HG03558 (cell line): ENCODE results near the gene CELSR3.

ENCODE experiments used
- ATAC-seq: cut with Tn5 transposase; IDR thresholded peaks from one replicate; pipeline ENCODE4 v1.9.1; 2021; ENCODE audit warnings: moderate number of reproducible peaks; ENCODE audit not compliant: unreplicated experiment; ENCODE audit errors: extremely low read depth

Gene CELSR3

DNA sequence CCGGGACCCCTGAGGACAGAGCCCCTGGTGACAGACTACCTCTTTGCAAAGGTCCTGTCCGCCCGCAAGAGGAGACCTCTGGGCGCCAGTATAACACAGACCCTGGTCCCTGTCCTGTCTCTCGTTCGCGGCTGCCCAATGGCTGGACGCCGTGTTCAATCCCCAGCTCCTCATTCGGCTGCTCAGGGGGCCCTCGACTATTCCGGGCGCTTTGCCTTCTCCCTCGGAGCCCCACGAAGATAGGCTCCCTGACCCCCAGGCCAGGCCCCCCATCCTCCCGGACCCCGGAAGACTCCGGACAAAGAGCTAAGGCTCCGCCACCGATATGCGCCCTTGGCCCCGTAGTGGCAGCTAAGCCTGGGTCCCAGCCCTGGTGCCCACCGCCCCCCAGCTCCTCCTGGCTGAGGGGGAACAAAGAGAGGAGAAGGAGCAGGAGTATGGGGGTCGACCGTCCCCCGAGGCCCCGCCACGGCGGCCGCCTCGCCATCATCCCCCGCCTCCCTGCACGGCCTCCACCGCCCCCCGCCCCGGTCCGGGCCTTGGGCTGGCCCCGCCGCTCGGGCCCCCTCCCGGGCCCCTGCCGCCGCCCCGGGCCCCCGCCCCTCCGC lies 437 bp downstream of the CELSR3 start:
- ATAC-seq = no peak

DNA sequence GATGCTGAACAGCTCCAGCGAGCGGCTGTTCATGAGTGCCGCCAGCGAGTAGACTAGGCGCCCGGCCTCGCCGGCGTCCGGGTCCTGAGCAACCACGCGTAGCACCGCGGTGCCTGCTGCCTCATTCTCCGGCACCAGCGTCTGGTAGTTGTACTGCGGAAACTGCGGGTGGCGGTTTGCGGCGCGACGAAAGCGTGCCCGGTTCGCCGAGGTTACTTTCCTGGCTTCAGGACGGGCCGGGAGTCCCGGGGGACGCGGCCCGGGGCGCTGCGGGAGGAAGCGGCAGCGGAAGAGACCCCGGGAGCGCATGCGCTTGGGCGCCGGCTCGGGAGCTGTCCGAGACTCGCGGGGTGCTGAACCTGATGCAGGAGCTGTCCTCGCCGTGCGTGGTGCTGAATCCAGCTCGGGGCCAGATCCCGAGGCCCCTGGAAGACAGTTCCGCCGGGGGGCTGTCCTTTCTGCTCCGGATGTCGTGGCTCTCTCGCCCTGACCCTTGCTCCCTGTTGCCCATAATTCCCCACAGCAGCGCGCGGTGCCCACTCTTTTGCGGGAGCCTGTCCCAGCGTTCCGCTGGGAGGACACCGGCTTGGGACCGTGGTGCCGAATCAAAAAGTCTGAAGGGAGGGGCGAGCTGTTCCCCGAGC lies 1.1 kb downstream of the CELSR3 start:
- no peak for ATAC-seq

DNA sequence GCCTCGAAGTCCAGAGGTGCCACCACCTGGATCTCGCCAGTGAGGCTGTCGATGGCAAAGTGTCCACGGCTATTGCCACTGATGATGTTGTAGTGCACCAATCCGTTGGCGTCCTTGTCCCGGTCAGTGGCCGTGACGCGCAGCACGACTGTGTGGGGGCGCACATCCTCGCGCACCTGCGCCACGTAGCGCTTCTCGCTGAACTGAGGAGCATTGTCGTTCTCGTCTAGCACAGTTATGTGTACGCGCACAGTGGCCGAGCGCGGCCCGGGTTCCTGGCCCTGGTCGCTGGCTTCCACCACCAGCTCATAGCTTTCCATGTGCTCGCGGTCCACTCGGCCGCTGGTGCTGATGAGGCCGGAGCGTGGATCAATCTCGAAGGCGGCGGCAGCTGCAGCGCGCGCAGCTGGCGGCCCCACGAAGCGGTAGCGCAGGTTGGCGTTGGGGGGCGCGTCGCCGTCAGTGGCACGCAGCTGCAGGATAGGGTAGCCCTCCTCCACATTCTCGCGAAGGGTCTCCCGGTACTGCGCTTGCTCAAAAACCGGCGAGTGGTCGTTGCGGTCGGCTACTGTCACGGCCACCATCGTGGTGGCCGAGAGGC lies 1.8 kb downstream of the CELSR3 start:
- ATAC-seq = no peak

DNA sequence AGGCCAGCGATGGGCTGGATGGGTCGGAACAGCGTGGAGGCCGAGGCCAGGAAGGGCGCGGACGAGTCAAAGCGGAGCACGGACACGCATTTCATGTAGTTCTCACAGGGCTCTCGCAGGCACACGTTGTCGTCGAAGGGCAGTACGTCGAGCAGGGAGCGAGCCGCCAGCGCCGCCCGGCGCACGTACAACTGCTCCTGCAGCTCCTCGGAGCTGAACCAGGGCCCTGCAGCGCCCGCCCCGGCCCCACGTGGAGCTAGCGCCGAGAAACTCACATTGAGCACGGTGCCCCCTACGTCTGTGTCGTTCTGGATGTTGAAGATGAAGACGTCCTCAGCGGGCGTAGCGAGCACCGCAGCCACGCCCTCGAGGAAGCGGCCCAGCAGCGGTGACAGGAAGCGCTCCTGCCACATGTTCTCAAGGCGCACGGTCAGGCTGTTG lies 5.8 kb downstream of the CELSR3 start:
- ATAC-seq = no peak

DNA sequence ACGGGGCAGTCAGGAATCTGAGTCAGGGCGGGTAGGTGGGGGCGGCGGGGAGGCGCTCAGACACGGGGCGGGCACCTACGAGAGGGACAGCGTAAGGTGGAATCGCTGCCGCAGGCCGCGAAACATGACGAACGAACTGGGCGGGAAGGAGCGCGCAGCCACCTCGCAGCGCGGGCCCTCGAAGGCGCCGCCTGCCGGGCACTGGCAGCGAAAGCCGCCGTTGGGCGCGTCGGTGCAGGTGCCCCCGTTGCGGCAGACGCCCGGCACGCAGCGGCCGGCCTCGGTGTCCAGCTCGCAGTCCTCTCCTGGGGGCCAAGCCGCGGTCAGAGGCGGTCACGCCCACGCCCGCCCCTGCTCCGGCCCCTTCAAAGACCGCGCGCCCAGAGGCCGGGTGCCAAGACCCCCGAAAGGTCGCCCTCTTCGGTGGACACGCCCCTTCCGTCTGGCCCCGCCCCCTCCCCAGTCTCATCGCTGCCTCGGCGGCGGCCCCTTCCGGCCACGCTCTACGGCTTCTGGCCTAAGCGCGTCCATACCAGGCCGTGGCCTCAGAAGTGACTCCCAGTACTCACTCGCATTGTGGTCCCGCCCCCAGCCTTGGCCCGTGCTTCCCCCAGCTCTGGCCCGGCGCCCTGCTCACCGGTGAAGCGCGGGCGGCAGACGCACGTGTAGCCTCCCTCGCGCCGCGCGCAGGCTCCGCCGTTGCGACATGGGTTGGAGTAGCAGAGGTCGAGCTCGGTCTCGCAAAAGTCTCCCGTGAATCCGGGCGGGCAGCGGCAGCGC lies 6.4 kb downstream of the CELSR3 start:
- ATAC-seq = no peak

DNA sequence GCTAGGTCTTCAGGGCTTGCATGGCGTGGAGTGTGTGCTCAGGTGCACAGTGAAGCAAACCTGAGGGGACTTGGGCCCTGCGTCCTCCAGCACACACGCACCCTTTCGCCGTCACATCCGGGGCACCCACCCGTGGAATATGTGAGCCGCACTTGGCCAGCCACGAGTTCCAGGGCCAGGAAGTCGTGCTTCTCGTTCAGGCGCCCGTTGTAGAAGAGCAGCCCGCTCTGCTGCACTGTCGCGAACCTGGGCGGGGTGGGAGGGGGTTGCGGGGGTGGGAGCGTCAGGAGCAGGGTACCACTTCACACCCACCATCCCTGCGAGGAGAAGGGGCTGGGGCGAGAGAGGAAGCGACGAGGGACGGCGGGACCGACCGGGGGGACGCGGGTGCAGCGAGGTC lies 7.1 kb downstream of the CELSR3 start:
- no peak for ATAC-seq

DNA sequence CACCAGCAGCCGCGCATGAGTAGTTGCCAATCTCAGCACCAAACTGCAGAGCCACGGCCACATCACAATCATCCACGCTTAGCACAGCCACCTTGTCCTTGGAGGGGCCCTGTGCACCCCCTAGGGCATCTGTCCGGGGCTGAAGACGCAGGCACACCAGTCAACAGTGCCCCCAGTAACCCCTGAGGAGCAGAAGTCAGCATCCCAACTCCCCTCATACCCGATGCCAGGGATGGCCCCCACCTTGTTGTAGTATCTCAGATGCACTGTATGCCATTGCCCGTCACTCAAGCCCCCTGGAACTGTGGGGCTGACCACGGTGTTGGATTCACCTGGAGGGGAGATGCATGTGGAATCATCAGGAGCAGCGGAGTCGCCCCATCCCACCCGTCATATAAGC lies 7.6 kb downstream of the CELSR3 start:
- no peak for ATAC-seq

DNA sequence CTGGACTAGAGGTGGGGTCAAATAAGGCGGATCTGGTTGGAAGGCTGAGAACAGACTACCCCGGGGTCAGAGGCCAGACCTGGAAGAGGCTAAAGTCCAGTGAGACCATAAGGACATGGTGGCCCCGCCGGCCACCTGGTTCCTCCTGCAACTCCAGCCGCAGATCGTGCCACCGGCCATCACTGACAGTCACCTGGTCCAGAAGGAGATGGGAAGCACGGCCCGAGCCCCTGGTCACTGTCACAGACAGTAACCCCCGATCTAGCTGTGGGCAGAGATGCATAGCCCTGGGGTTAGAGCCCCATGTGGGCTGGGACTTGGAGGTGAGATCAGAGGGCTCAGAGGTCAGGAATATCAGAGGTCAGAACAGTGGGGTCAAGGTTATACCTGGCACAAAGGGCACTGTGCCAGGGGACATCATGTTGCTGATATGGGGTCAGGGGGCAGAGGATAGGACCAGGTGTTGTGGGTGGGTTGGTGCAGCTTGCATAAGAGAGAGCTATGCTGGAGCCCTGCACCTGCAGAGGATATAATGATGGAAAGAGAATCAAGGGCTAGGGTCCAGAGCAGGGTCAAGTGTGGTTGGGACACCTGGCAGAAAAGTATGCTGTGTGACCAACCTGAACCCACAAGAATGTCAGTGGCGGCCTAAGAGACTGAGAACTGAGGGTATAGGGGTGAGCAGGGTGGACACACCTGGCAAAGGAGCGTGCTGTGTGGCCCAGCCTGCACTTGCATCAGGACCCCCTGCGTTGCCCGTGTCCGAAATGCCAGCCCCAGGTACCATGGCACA lies 9.6 kb downstream of the CELSR3 start:
- no peak for ATAC-seq

DNA sequence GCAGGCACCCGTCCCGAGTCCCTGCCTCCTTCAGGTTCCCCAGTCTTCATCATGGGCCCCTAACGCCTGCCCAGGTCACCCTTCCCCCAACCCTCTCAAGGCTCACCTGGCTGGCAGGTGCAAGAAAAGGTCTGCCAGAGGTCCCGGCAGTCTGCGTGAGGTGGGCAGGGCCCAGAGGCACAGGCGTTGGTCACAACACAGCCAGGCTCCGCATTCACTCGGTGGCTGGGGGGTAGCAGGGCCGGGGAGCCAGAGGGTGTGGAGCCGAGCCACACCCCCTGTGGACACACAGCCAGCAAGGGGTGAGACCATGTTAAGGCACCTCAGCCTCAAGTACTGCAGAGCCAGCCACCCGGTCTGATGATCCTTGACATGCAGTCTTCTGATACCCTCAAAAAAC lies 10.9 kb downstream of the CELSR3 start:
- ATAC-seq = no peak

DNA sequence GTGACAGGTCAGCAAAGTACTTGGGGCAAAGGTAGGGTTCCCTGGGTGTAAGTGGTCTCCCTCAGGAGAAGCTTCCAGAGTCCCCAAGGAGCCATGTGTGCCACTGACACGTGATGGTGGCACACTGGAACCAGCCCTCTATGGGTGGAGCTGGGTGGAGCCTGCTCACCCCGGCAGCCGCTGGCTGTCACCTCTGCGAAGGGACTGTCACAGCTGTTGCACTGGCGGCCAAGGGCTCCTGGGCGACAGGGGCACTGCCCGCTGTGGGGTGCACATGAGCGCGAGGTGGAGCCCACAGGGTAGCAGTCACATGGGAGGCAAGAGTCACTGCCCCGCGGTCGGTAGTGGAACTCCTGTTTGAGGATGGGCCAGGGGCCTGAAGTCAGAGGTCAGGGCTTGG lies 12.0 kb downstream of the CELSR3 start:
- ATAC-seq = no peak

DNA sequence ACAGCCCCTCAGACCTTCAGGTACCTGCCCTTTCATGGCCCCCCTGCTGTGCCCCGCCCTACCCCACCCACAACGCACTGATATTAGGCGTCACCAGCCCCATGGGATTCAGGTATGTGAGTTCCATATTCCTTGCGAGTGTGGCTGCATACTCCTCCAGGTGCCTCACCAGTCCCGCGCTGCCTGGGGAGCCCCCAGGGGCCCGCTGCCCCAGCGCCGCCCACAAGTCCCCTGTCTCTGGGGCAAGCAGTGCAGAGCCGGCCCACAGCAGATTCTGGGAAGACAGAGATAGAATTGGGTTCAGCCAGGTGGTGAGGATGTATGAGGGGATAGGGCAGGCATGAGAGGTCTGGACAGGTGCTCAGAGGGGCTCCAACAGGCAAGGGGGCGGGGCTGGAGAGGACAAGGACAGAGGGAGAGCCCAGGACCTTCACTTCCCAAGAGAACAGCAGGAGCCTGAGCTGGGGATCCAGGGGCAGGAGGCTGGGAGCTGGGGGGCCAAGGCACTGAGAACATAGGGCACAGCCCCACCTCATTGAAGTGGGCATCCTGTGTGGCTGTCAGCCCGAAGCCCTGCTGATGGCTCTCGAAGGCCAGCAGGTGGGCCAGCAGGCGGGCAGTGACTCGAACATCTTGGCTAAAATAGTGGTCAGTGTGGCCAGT lies 14.4 kb downstream of the CELSR3 start:
- no peak for ATAC-seq

DNA sequence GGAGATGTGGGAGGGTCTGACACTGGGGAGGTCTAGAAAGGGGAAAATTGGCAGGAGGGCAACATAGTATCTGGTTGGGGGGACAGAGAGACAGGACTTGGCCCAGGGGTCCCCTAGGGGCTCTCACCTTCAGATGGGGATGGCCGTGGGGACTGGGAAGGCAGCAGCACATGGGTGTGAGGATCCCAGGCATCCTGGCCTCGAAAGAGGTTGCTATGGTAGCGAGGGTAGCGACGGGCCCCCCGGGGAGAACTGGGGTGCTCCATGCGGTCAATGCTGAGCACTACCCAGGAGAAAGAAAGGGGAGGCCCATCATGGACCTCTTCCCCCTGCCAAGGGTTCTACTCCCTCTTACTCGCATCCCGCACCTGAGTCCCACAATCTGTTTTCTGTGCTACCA lies 15.0 kb downstream of the CELSR3 start:
- ATAC-seq = no peak

DNA sequence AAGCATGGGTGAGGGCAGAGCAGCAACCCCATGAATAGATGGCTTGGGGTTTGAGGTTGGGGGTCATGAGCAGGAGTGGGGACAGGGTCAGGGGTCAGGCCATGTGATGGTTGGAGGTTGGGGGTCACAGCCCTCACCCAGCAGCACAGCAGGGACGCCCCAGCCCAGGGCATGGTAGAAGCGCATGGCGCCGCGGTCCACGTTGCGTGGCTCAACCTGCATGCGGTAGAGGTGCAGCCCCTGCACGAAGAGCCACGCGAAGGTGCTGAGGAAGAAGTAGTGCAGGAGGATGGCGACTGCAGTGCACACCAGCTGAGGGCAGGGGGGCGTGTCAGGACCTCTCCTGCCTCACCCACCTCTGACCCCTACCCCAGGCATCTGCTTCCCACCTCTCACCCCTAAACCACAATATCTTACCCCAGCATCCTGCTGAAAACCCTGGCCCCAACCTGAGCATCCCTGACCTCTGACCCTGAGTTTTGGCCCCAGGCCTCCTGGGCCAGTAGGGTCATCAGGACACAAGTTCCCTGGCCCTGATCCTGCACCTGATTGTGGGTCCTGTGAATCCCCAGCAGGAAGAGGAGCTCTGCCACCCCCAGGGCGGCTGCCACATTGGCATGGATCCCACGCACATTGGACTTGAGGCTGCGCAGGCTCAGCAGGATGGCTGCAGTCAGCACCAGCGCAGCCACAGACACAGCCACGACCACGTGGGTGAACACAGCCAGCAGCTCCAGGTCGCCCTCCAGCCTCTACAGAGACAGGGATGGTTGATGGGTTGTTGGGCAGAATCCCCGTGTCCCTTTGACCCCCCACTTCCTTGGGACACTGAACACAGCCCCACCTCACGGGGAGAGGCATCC lies 17.6 kb downstream of the CELSR3 start:
- no peak for ATAC-seq

DNA sequence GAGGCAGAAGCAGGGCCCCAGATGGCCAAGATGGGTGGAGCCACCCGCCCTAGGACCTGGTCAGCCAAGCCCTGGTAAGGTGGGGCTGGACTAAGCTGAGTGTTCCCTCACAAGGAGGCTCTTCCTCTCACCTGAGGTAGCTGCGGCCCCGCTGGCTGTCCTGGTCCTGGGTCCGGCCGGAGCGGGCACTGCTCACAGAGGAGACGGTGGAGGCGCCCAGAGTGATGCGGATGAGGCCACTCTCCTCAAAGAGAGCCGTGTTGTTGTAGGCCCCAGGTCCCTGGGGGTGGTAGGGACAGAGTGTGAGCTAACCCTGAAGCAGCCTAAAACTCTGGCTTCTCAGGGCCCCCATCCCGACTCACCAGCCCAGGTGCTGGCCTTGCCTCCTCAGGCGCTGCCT lies 20.1 kb downstream of the CELSR3 start:
- ATAC-seq = no peak

DNA sequence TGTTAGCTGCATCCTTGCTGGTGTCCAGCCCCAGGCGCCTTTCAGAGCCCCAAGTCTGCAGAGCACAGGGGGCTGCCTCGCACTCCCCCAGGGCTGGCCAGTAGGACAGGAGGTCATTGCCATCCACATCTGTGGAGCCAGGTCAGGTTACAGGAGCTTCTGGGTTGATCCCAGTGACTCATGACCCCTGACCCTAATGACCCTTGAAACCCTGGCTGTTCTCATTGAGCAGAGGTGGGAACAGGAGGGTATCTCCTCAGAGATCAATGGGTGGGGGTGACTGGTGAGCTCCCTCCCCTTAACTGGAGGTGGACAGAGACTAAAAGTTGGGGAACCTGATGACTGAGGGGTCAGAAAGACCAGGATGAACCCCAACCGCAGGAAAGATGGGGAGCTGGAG lies 21.3 kb downstream of the CELSR3 start:
- ATAC-seq = no peak

DNA sequence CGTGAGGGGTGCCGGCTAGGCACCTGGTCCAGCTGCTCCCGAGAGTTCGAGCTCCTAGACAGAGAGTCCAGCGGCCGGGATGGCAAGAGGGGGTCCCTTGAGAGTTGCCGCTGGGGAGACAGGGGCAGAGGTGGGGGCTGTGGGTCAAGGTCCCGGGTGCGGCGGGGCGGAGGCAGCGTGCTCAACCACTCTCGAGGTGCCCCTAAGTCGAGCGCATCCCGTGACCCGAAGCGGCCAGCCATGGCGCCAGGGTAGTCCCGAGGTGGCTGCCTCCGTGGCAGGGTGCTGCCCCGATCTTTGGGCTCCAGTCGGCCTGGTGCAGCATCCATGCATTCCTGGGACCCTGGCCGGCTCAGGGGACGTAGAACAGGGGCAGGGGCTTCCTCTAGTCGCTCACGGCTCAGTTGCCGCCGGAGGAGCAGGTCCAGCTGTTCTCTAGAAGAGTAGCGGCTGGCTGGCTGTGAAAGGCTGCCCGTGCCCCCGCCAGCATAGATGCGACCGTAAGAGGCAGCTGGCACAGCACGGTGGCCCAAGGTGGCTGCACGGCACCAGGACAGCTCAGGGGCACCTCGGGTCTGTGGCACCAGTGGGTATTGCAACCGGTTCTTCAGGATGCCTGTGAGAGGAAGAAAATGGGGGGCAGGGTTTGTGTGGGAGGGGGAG lies 22.6 kb downstream of the CELSR3 start:
- ATAC-seq = no peak

DNA sequence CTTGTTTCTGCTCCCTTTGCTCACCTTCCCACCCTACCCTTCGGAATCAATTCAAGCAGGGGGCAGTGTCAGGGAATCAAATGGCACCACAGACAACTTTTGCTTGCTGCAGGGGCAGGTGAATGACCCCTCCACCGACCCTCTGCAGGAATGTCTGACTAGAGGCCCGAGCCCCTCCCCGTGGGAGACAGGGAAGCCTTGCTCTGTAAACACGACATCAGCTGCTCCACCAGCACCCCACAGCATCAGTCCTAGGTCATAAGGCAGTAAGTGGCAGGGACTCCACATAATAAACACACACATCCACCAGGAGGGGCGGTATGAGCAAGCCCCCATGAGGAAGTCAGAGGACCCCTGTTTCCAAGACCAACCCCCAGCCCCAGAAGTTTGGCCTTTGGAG lies 25.4 kb downstream of the CELSR3 start:
- ATAC-seq = no peak

DNA sequence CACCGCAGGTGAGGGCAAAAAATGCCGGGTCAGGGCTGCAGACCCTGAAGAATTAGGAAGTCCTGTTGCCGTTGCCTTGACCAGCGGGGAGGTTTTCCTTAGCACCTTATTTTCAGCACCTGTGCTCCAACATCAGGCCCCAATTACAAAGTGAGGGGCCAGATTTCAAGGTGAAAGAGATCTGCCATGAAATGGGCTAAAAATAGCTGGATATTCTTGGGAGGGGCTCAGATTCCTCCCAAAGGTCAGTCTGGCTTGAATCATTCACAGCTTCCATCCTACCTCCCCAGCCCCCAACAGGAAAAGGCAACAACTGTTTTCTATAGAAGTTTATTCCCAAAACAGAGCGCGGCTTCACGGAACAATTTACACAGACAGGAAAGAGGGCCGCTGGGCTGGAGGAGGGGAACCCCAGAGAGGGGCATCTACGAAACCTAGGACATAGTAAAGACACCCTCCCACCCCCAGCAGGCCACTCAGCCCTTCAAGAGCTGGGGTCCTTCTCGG lies 26.5 kb downstream of the CELSR3 start:
- ATAC-seq = no peak
